Activated CD4-positive, CD25-positive, alpha-beta regulatory T cell treated with anti-CD3 and anti-CD28 coated beads, Interleukin-2, amount 50 U/mL, for 24 hours (primary cell): ENCODE data around the gene ZNF555.
"Not testable (repeated sequence)": the region's sequence is repeated elsewhere in the genome, so short reads cannot be mapped to it uniquely, and the experiment has no call there.

ENCODE experiments used
- ATAC-seq, 2 donors: fragments of 150-1000 bp; cut with Tn5 transposase; one replicate each; pipeline ENCODE4 v1.10.0; 2021; ENCODE audit warnings: mild to moderate bottlenecking in 1 of 2, moderate library complexity in 1 of 2

Gene ZNF555

GRCh38 chr19:2807379-2808128 is 33.7 kb upstream of the ZNF555 start:
- no peak for ATAC-seq

GRCh38 chr19:2808129-2808941 is 32.9 kb upstream of the ZNF555 start:
- no peak for ATAC-seq

GRCh38 chr19:2809387-2810140 is 31.7 kb upstream of the ZNF555 start:
- ATAC-seq = no peak

- ATAC-seq = no peak
These were observed 30.9 kb upstream of the ZNF555 start for GRCh38 chr19:2810141-2811091.

GRCh38 chr19:2811221-2811722 is 30.0 kb upstream of the ZNF555 start:
- ATAC-seq = no peak

GRCh38 chr19:2811735-2812413 is 29.4 kb upstream of the ZNF555 start:
- ATAC-seq = no peak

- ATAC-seq = no peak
These were observed 28.7 kb upstream of the ZNF555 start for GRCh38 chr19:2812414-2813234.

- no peak for ATAC-seq
These were observed 27.8 kb upstream of the ZNF555 start for GRCh38 chr19:2813235-2814160.

- ATAC-seq = no peak
These were observed 26.8 kb upstream of the ZNF555 start for GRCh38 chr19:2814426-2814825.

- no peak for ATAC-seq
These were observed 26.1 kb upstream of the ZNF555 start for GRCh38 chr19:2815191-2815614.

- no peak for ATAC-seq
These were observed 25.4 kb upstream of the ZNF555 start for GRCh38 chr19:2815923-2816322.

- ATAC-seq = no peak
These were observed 24.6 kb upstream of the ZNF555 start for GRCh38 chr19:2816641-2817040.

GRCh38 chr19:2817237-2817829 is 23.9 kb upstream of the ZNF555 start:
- not testable (repeated sequence) for ATAC-seq

GRCh38 chr19:2819540-2820111 is 21.6 kb upstream of the ZNF555 start, which contains the start of gene ZNF554:
TSS of gene ZNF554 (plus strand) at chr19:2819868. CDS start at chr19:2820072, 204 bp downstream.
- peak; percentile 95 to 96 for ATAC-seq

GRCh38 chr19:2820112-2820702 is 21.1 kb upstream of the ZNF555 start:
- ATAC-seq = no peak

GRCh38 chr19:2822846-2823245 is 18.4 kb upstream of the ZNF555 start:
- no peak for ATAC-seq

- ATAC-seq = no peak
These were observed 17.6 kb upstream of the ZNF555 start for GRCh38 chr19:2823646-2824045.

- ATAC-seq = no peak
These were observed 17.1 kb upstream of the ZNF555 start for GRCh38 chr19:2824129-2824528.
